H9 (cell line): Measurements from ENCODE around the gene DNAH5. TPM values are rescaled to one million over a fixed set of nuclear protein-coding genes. Genes with fewer than 3 reads are reported as not detected.

Experiments used
- DNase-seq: peaks from one replicate; pipeline ENCODE4 v3.0.0-alpha.2; 2017
- H2AFZ ChIP-seq: one replicate; pipeline ENCODE4 v1.6.1; 2013; ENCODE audit warnings: mild to moderate bottlenecking, low read length, control low read depth, moderate library complexity
- H2AK5ac ChIP-seq: 2 replicates; pipeline ENCODE4 v1.6.1; 2013; ENCODE audit warnings: low read length, control low read depth, mixed read lengths; ENCODE audit not compliant: insufficient read length
- H2BK120ac ChIP-seq: one replicate; pipeline ENCODE4 v1.6.1; 2013; ENCODE audit warnings: low read depth, mild to moderate bottlenecking, low read length, control low read depth, inconsistent platforms; ENCODE audit not compliant: poor library complexity, severe bottlenecking
- H2BK12ac ChIP-seq: 2 replicates; pipeline ENCODE4 v1.6.1; 2013; ENCODE audit warnings: low read length, control low read depth, mixed read lengths, low read depth; ENCODE audit not compliant: insufficient read length
- H2BK15ac ChIP-seq: 2 replicates; pipeline ENCODE4 v1.6.1; 2013; ENCODE audit warnings: low read depth, low read length, control low read depth
- H2BK20ac ChIP-seq: one replicate; pipeline ENCODE4 v1.6.1; 2013; ENCODE audit warnings: low read depth, mild to moderate bottlenecking, low read length, control low read depth, inconsistent platforms; ENCODE audit not compliant: poor library complexity, severe bottlenecking
- H2BK5ac ChIP-seq: 2 replicates; pipeline ENCODE4 v1.6.1; 2013; ENCODE audit warnings: low read length, control low read depth, mixed read lengths; ENCODE audit not compliant: insufficient read length
- H3K14ac ChIP-seq: 2 replicates; pipeline ENCODE4 v1.6.1; 2013; ENCODE audit warnings: low read length, control low read depth; ENCODE audit not compliant: insufficient read depth
- H3K18ac ChIP-seq: 2 replicates; pipeline ENCODE4 v1.6.1; 2013; ENCODE audit warnings: low read depth, mild to moderate bottlenecking, mixed read lengths, low read length, control low read depth; ENCODE audit not compliant: insufficient read length
- H3K23ac ChIP-seq: 2 replicates; pipeline ENCODE4 v1.6.1; 2013; ENCODE audit warnings: low read length, control low read depth, mixed read lengths, low read depth; ENCODE audit not compliant: insufficient read length
- H3K23me2 ChIP-seq: 2 replicates; pipeline ENCODE4 v1.6.1; 2013; ENCODE audit warnings: low read depth, mild to moderate bottlenecking, mixed read lengths, low read length, control low read depth; ENCODE audit not compliant: insufficient read length, poor library complexity, severe bottlenecking
- H3K27ac ChIP-seq: 2 replicates; pipeline ENCODE4 v1.5.1; 2013; ENCODE audit warnings: low read length, control low read depth, mixed read lengths, low read depth; ENCODE audit not compliant: insufficient read length
- H3K27me3 ChIP-seq: 2 replicates; pipeline ENCODE4 v1.6.1; 2013; ENCODE audit warnings: low read length, control low read depth, inconsistent platforms; ENCODE audit not compliant: insufficient read depth
- H3K4ac ChIP-seq: 2 replicates; pipeline ENCODE4 v1.6.1; 2013; ENCODE audit warnings: low read depth, mild to moderate bottlenecking, control low read depth, inconsistent platforms, low read length, moderate library complexity
- H3K4me1 ChIP-seq: 2 replicates; pipeline ENCODE4 v1.6.1; 2013; ENCODE audit warnings: low read length, control low read depth, inconsistent platforms; ENCODE audit not compliant: insufficient read depth
- H3K4me2 ChIP-seq: 2 replicates; pipeline ENCODE4 v1.6.1; 2013; ENCODE audit warnings: low read length, control low read depth, mixed read lengths; ENCODE audit not compliant: insufficient read length, insufficient read depth
- H3K56ac ChIP-seq: 2 replicates; pipeline ENCODE4 v1.6.1; 2013; ENCODE audit warnings: low read depth, mild to moderate bottlenecking, mixed read lengths, low read length, control low read depth; ENCODE audit not compliant: insufficient read length
- H3K79me1 ChIP-seq: 2 replicates; pipeline ENCODE4 v1.6.1; 2013; ENCODE audit warnings: low read depth, mild to moderate bottlenecking, moderate library complexity, low read length, control low read depth, inconsistent platforms; ENCODE audit not compliant: insufficient read depth, poor library complexity, severe bottlenecking
- H3K79me2 ChIP-seq: 2 replicates; pipeline ENCODE4 v1.6.1; 2013; ENCODE audit warnings: low read length, control low read depth, inconsistent platforms; ENCODE audit not compliant: insufficient read depth
- H3K9ac ChIP-seq: 2 replicates; pipeline ENCODE4 v1.6.1; 2013; ENCODE audit warnings: low read length, control low read depth, mixed read lengths; ENCODE audit not compliant: insufficient read length; ENCODE audit errors: extremely low read depth
- H3K9me3 ChIP-seq: one replicate; pipeline ENCODE4 v1.6.1; 2013; ENCODE audit warnings: low read depth, low read length, inconsistent platforms; ENCODE audit not compliant: control insufficient read depth
- H3T11ph ChIP-seq: one replicate; pipeline ENCODE4 v1.6.1; 2013; ENCODE audit warnings: mild to moderate bottlenecking, low read length, control low read depth, inconsistent platforms
- H4K20me1 ChIP-seq: one replicate; pipeline ENCODE4 v1.6.1; 2013; ENCODE audit not compliant: control insufficient read depth, insufficient read length, insufficient read depth
- H4K5ac ChIP-seq: 2 replicates; pipeline ENCODE4 v1.6.1; 2013; ENCODE audit warnings: low read depth, mild to moderate bottlenecking, mixed read lengths, low read length, control low read depth; ENCODE audit not compliant: insufficient read length
- H4K8ac ChIP-seq: replicated peaks from 2 replicates; pipeline ENCODE4 v1.6.1; 2013; ENCODE audit warnings: low read length, control low read depth, mixed read lengths, low read depth; ENCODE audit not compliant: insufficient read length
- H4K91ac ChIP-seq: 2 replicates; pipeline ENCODE4 v1.6.1; 2013; ENCODE audit warnings: low read depth, mild to moderate bottlenecking, moderate library complexity, mixed read lengths, low read length, control low read depth; ENCODE audit not compliant: insufficient read length
- H3K27ac Mint-ChIP-seq, 3 experiments: 2 replicates in 2 of 3; 3 replicates in 1 of 3; pipeline ENCODE4 v1.8.0; 2020 to 2021; ENCODE audit warnings: mixed read lengths in 3 of 3, mild to moderate bottlenecking in 1 of 3, moderate library complexity in 1 of 3
- H3K27me3 Mint-ChIP-seq: 2 replicates; pipeline ENCODE4 v1.8.0; 2021; ENCODE audit warnings: low read depth, mild to moderate bottlenecking, moderate library complexity, mixed read lengths
- H3K36me3 Mint-ChIP-seq, 3 experiments: 2 replicates in 2 of 3; 3 replicates in 1 of 3; pipeline ENCODE4 v1.8.0; 2020 to 2021; ENCODE audit warnings: low read depth in 3 of 3, mixed read lengths in 3 of 3; ENCODE audit not compliant: insufficient read depth in 1 of 3
- H3K4me1 Mint-ChIP-seq, 2 experiments: 2 replicates each; pipeline ENCODE4 v1.8.0; 2020; ENCODE audit warnings: mixed read lengths in 2 of 2
- H3K4me3 Mint-ChIP-seq, 2 experiments: 2 replicates in 1 of 2; 3 replicates in 1 of 2; pipeline ENCODE4 v1.8.0; 2020 to 2021; ENCODE audit warnings: mild to moderate bottlenecking in 2 of 2, mixed read lengths in 2 of 2, moderate library complexity in 1 of 2
- H3K9me3 Mint-ChIP-seq, 2 experiments: 2 replicates in 1 of 2; 3 replicates in 1 of 2; pipeline ENCODE4 v1.8.0; 2020; ENCODE audit warnings: mild to moderate bottlenecking in 2 of 2, mixed read lengths in 2 of 2, moderate library complexity in 1 of 2
- WGBS: extraction: QIAGEN DNeasy Blood & Tissue Kit; methylation state at CpG from one replicate; pipeline ENCODE4 v1.1.7; 2013; ENCODE audit warnings: missing lambda C conversion rate, low lambda C conversion rate, mixed read lengths; ENCODE audit not compliant: insufficient read length; ENCODE audit errors: extremely low coverage; 5-methylcytosine and 5-hydroxymethylcytosine counted together
- total RNA-seq: library from RNA; stranded (reverse); gene quantifications from 2 replicates; pipeline ENCODE4 v1.2.1, GENCODE V29; 2021
- TF ChIP-seq, protein P1 (sequence below): fragments of 200-600 bp; sonication (generic); conservative IDR thresholded peaks from 3 replicates; pipeline ENCODE4 v1.8.0; 2021; ENCODE audit warnings: antibody characterized with exemption, mild to moderate bottlenecking

DNAH5 gene
- total RNA-seq, 1 experiment from 2014 or later: 0.50 TPM

DNA sequence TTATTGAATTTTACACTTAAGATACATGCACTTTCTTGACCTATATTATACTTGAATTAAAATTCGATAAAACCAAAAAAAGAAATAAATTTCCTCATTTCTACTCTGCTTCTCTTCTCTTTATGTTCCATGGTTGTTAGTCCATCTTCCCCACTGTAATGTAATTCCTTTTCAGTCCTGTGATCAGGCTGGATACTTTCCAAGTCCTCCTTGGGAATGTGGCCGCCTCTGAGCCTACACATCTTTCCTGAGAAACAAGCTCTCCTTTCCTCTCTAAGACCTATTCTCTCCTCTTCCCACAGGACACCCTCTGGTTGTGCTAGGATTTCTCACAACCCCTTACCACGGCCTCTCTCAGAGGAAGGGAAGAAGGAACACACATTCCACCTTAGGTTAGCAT lies 285.1 kb downstream of the DNAH5 start:
- H4K20me1 ChIP-seq: no peaks in the 10 kb centered on the region
- H3K27me3 ChIP-seq: no peaks in the 10 kb centered on the region; the same call in 1 of the 2 replicates
- no peak for DNase-seq
- no peaks in the 10 kb centered on the region for H3K79me2 ChIP-seq
- no peak overlapping the region for H3K27ac Mint-ChIP-seq
- H3K4me1 Mint-ChIP-seq: 0 out of 4 replicates have a peak, but pooled peaks cover 0 to 5% of the 10 kb centered on the region in 2 experiments
- no peaks in the 10 kb centered on the region for H3K36me3 Mint-ChIP-seq
- TF ChIP-seq, protein P1, sequence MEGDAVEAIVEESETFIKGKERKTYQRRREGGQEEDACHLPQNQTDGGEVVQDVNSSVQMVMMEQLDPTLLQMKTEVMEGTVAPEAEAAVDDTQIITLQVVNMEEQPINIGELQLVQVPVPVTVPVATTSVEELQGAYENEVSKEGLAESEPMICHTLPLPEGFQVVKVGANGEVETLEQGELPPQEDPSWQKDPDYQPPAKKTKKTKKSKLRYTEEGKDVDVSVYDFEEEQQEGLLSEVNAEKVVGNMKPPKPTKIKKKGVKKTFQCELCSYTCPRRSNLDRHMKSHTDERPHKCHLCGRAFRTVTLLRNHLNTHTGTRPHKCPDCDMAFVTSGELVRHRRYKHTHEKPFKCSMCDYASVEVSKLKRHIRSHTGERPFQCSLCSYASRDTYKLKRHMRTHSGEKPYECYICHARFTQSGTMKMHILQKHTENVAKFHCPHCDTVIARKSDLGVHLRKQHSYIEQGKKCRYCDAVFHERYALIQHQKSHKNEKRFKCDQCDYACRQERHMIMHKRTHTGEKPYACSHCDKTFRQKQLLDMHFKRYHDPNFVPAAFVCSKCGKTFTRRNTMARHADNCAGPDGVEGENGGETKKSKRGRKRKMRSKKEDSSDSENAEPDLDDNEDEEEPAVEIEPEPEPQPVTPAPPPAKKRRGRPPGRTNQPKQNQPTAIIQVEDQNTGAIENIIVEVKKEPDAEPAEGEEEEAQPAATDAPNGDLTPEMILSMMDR: no peak
- H2AFZ ChIP-seq: peak overlapping the region; percentile 12
- no peak overlapping the region for H3K4me3 Mint-ChIP-seq
- H3K23ac ChIP-seq: no peak overlapping the region
- no CpG with 5 or more reads among the region's 3 CpGs for WGBS
- H3K79me1 ChIP-seq: no peaks in the 10 kb centered on the region
- H3K9ac ChIP-seq: no peak overlapping the region
- no peak overlapping the region for H2BK15ac ChIP-seq
- no peaks in the 10 kb centered on the region for H3K9me3 Mint-ChIP-seq
- H3K4me1 ChIP-seq: no peaks in the 10 kb centered on the region
- H3K27ac ChIP-seq: no peak overlapping the region
- no peak overlapping the region for H3T11ph ChIP-seq
- no peak overlapping the region for H4K5ac ChIP-seq
- no peak overlapping the region for H3K4ac ChIP-seq
- H4K8ac ChIP-seq: no peak overlapping the region
- no peak overlapping the region for H2BK120ac ChIP-seq
- H3K56ac ChIP-seq: no peak overlapping the region
- H2BK5ac ChIP-seq: no peak overlapping the region
- no peaks in the 10 kb centered on the region; the same call in 1 of the 2 replicates for H3K27me3 Mint-ChIP-seq
- H3K9me3 ChIP-seq: no peaks in the 10 kb centered on the region
- H4K91ac ChIP-seq: no peak overlapping the region
- H2AK5ac ChIP-seq: no peak overlapping the region
- no peak overlapping the region for H3K4me2 ChIP-seq
- no peak overlapping the region for H2BK12ac ChIP-seq
- H3K18ac ChIP-seq: no peak overlapping the region
- H3K23me2 ChIP-seq: no peaks in the 10 kb centered on the region
- H2BK20ac ChIP-seq: no peak overlapping the region
- no peak overlapping the region for H3K14ac ChIP-seq
